ENCODE results near the gene CYP19A1.

GRCh38 chr15:51290720-51291119, 47.7 kb downstream of the CYP19A1 start:
- TF ChIP-seq POLR2A (IDR thresholded peaks at IDR 0.05; ENCODE audit: low read length) (no peak), GATA1 (IDR thresholded peaks at IDR 0.05; ENCODE audit: low read depth, low read length) (no peak)

All from erythroblast (primary cell).